BJ (cell line): ENCODE results near the gene FASTKD2. TPM values are rescaled to one million over a fixed set of nuclear protein-coding genes. Genes with fewer than 3 reads are reported as not detected.

ENCODE experiments used
- CTCF ChIA-PET: fragments of 350-600 bp; formaldehyde crosslinking; extraction: SDS; loops from one replicate; lab custom pipeline; 2021; ENCODE audit warnings: antibody characterized with exemption, inconsistent platforms; lab: Yijun Ruan, JAX
- POLR2A ChIA-PET: fragments of 300-600 bp; sonication (Branson Sonifier 250); formaldehyde crosslinking; extraction: SDS; loops from one replicate; lab custom pipeline; 2021; ENCODE audit warnings: antibody characterized with exemption; lab: Charles Lee
- DNase-seq: peaks from one replicate; pipeline ENCODE4 v3.0.0-alpha.2; 2011; ENCODE audit warnings: low read depth
- H3K27me3 ChIP-seq: 2 replicates; pipeline ENCODE4 v1.6.0; 2011; ENCODE audit warnings: low read length; ENCODE audit not compliant: control insufficient read depth, insufficient read depth
- H3K36me3 ChIP-seq: 2 replicates; pipeline ENCODE4 v1.5.1; 2011; ENCODE audit warnings: low read length; ENCODE audit not compliant: control insufficient read depth, insufficient read depth
- H3K4me3 ChIP-seq: 2 replicates; pipeline ENCODE4 v1.5.1; 2011; ENCODE audit warnings: low read depth, mild to moderate bottlenecking, control low read depth, low read length
- polyA plus RNA-seq: library from polyadenylated mRNA; depleted of rRNA; stranded (reverse); fragments of >200 nt; gene quantifications from 2 replicates; pipeline ENCODE4 v1.2.3, GENCODE V29; 2011
- TF ChIP-seq, protein P1 (sequence below): IDR thresholded peaks from 2 replicates; pipeline ENCODE4 v1.5.1; 2011; ENCODE audit warnings: low read depth, mild to moderate bottlenecking, control low read depth, inconsistent platforms, low read length, moderate library complexity; ENCODE audit not compliant: insufficient read depth

FASTKD2 gene
- polyA plus RNA-seq, 1 experiment, result 23.1 TPM

GRCh38 chr2:206727287-206727686, 38.1 kb upstream of the FASTKD2 start:
- POLR2A ChIA-PET, result no interaction called here
- DNase-seq, result no peak
- H3K4me3 ChIP-seq, result no peak overlapping the region
- CTCF ChIA-PET, result no interaction called here
- no peaks in the 10 kb centered on the region for H3K36me3 ChIP-seq
- no peaks in the 10 kb centered on the region for H3K27me3 ChIP-seq
- TF ChIP-seq, protein P1, sequence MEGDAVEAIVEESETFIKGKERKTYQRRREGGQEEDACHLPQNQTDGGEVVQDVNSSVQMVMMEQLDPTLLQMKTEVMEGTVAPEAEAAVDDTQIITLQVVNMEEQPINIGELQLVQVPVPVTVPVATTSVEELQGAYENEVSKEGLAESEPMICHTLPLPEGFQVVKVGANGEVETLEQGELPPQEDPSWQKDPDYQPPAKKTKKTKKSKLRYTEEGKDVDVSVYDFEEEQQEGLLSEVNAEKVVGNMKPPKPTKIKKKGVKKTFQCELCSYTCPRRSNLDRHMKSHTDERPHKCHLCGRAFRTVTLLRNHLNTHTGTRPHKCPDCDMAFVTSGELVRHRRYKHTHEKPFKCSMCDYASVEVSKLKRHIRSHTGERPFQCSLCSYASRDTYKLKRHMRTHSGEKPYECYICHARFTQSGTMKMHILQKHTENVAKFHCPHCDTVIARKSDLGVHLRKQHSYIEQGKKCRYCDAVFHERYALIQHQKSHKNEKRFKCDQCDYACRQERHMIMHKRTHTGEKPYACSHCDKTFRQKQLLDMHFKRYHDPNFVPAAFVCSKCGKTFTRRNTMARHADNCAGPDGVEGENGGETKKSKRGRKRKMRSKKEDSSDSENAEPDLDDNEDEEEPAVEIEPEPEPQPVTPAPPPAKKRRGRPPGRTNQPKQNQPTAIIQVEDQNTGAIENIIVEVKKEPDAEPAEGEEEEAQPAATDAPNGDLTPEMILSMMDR, result no peak

- Histone ChIP-seq H3K4me3 (no peak overlapping the region), H3K36me3 (no peaks in the 10 kb centered on the region), H3K27me3 (no peaks in the 10 kb centered on the region)
- POLR2A ChIA-PET, result no interaction called here
- DNase-seq, result no peak
- CTCF ChIA-PET, result no interaction called here
- TF ChIP-seq, protein P1, result no peak
Measured at GRCh38 chr2:206728277-206729199, 36.9 kb upstream of the FASTKD2 start.

DNA sequence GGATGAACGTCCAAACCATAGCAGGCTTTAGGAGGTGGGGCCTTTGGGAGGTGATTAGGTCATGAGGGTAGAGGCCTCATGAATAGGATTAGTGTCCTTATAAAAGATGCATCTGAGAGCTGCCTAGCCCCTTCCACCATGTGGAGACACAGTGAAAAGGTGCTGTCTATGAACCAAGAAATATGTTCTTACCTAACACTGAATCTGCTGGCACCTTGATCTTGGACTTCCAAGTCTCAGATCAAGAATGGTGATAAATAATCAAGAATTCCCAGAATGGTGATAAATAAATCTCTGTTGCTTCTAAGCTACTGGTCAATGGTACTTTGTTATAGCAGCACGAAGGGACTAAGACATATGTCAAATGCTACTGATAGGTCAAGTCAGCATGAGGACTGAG, 32.1 kb upstream of the FASTKD2 start:
- POLR2A ChIA-PET, result no interaction called here
- no peaks in the 10 kb centered on the region for H3K27me3 ChIP-seq
- CTCF ChIA-PET, result no interaction called here
- no peaks in the 10 kb centered on the region for H3K36me3 ChIP-seq
- no peak for DNase-seq
- TF ChIP-seq, protein P1, result no peak
- no peak overlapping the region for H3K4me3 ChIP-seq

DNA sequence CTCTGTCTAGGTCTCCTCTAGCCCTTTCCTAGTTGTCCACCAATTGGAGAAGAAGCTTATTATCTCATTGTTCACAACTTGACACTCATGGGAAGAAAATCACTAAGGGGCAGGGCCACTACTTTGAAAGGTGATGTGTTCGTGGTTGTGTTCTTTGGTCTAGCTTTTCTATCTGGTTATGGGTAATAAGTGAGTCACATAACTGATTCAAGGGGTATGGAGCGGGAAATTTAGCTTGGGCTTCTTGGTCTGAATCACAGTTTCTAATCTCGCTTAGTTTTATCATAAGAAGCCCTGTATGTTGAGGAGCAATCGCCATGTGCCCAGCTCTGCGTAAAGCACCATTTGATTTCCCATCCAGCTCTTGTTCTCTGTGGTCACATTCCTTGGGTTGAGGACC, 28.5 kb upstream of the FASTKD2 start:
- no peak for DNase-seq
- TF ChIP-seq, protein P1, result no peak
- Histone ChIP-seq H3K27me3 (no peaks in the 10 kb centered on the region), H3K36me3 (no peaks in the 10 kb centered on the region), H3K4me3 (no peak overlapping the region)
- POLR2A ChIA-PET, result no interaction called here
- CTCF ChIA-PET, result no interaction called here

DNA sequence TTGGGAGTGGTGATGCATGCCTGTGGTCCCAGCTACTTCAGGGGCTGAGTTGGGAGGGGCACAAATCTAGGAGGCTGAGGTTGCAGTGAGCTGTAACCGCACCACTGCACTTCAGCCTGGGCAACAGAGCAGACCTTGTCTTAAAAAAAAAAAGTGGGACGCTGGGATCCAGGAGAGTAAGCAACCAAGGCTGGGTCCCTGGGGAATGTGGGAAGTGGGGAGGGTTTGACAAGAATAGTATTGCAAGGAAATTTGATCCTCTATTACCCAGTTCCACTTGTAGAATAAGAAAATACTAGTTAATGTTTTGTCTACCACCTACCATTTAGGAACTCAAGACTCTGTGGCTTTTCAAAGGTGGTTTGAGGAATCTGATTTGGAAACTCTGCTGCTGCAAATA, 26.1 kb upstream of the FASTKD2 start:
- ChIA-PET POLR2A (no interaction called here), CTCF (no interaction called here)
- Histone ChIP-seq H3K4me3 (no peak overlapping the region), H3K27me3 (no peaks in the 10 kb centered on the region), H3K36me3 (no peaks in the 10 kb centered on the region)
- no peak for DNase-seq
- TF ChIP-seq, protein P1, result no peak
